HG03064 (cell line): ENCODE results near the gene CXorf49.
"Not testable (repeated sequence)": the region's sequence is repeated elsewhere in the genome, so short reads cannot be mapped to it uniquely, and the experiment has no call there.

ENCODE experiments used
- ATAC-seq: cut with Tn5 transposase; IDR thresholded peaks from one replicate; pipeline ENCODE4 v1.9.1; 2021; ENCODE audit warnings: low read depth; ENCODE audit not compliant: unreplicated experiment

The CXorf49 gene

DNA sequence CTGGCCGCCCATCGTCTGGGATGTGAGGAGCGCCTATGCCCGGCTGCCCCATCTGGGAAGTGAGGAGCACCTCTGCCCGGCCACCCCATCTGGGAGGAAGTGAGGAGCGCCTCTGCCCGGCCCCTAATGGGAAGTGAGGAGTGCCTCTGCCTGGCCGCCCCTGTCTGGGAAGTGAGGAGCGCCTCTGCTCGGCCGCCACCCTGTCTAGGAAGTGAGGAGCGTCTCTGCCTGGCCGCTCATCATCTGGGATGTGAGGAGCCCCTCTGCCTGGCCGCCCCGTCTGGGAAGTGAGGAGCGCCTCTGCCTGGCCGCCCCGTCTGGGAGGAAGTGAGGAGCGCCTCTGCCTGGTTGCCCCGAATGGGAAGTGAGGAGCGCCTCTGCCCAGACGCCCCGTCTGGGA, 42.4 kb downstream of the CXorf49 start:
- not testable (repeated sequence) for ATAC-seq

DNA sequence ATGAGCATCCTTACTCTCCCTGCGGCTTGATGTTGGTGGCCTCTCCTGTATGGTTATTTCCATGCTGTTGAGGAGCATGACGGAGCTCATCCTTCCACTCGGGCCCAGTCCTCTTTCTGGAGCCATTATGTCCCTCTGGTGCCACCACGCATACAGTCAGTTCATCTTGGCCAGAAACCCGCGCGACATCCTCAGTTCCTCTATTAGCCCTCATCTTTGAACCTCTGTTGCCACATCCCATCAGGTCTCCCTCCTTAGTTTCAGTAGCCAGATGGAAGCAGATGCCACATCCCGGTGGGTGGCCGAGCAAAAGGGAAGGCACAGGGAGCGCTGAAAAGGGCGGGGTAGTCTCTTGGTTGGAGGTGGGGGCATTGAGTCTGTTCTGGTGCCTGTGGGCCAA, 46.1 kb downstream of the CXorf49 start:
- ATAC-seq = no peak

DNA sequence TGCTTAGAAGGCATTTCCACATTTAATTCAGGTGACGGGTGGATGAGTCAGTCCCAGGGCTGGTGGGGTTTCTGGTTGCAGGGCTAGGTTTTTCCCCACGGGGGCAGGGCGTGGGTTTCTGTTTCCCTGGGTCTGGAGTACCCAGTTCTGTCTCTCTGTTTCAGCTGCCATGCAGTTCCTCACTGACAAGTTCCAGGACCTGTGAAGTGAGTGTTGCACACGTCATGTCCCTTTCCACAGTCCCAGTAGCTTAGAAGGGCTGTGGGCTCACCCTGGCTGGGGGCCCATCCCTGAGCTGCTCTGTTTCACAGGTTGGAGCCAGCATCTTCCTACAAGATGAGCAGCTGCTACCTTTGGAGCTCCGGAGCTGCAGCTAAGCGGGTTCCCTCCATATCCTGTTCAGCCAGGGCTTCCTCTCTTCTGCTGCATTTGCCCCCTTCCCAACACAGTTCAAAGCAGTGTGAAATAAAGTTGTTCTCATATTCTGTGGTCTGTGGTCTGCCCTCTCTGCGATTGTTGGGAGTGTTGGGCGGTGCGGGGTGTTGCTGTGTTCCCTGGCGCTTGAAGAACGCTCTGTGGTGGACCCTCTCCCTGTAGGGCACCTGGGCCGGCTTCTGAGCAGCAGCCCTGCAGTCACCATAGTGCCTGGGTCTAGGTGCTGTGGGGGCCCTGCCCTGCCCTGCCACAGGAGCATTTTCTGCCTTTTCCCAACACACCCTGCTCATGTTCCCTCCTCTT, 46.9 kb downstream of the CXorf49 start:
- ATAC-seq = no peak

DNA sequence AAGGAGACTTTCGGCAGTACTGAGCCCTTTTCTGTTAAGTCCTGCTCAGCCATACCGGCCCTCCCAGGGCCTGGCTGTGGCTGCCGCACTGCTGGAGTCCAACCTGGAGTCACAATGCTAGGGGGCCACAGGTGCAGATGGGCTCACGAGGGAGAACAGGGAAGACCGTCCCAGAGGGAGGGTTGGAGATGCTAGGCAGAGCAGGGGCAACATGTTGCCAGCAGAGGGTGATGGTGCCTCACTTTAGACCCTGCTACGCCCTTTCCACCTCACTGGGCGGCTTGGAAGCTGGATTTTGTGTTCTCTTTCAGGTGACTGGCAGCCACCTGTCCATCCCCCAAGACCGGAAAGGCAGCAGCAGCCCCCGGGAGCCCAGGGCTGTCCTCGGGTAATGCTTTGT, 48.1 kb downstream of the CXorf49 start:
- ATAC-seq = not testable (repeated sequence)

GRCh38 chrX:71669492-71669891, 48.6 kb downstream of the CXorf49 start:
- no peak for ATAC-seq

- no peak for ATAC-seq
These were observed 49.9 kb downstream of the CXorf49 start for GRCh38 chrX:71668248-71668595.

DNA sequence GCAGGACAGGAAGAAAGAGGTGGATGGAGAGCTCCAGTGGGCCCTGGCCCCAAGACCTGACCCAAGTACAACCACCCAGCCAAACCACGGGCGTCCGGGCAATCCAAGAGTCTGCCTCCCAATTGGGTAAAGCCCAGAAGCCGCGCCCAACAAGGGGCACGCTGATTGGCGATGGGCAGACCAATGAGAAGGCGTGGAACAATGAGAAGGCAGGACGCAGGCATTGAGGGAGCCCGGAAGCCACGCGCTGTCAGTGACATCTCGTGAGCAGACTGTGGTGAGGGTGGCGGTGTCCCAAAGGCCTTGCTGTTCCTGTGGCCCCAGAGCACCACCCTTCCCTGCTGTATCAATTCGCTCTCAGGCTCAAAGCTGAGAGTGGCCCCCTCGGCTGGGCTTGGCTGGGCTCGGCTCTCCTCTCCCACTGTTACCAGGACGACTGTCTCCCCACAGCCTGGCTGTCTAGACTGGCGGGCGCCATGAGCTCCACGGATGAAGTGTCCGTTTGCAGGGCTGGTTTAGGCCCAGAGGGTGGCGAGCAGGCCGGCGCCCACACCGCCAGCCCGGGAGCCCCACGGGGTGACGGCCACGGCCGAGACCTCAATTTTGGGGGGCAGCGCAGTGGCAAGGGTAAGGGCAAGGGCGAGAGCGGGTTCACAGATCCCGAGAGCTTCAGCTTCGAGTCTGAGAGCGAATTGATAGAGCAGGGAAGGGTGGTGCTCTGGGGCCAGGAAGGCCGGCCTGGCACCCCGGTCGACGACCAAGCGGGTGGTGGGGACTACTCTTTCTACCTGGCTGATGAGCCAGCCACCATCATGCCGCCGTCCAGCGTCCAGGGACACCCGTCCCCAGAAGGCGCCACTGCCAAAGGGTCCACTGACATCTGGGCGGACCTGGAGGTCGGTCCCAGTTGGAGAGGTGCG, 50.5 kb downstream of the CXorf49 start, which contains the start of gene LOC101059915:
Gene LOC101059915, plus strand, starts transcription at position 219 of the 920 bp plus-strand sequence.
- no peak for ATAC-seq

GRCh38 chrX:71666240-71667223, 51.6 kb downstream of the CXorf49 start:
- no peak for ATAC-seq

DNA sequence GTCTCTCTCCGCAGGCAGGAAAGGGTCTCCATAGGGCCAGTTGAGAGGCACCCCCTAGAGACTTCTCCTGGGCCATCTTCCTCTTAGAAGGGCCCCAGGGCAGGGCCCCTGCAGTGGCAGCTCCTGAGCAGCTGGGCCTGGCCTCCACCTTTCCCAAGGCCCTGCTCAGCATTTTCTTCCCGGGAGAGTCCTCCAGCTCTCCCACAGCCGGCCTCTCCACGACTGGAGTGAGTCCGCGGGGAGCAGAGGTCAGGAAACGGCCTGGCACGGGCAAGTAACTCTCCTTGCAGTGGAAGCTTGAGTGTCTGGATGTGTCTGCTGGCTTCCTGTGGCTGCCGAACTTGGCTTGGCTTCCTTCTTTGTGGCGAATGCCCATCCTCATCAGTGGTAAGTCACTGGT, 52.3 kb downstream of the CXorf49 start:
- no peak for ATAC-seq

DNA sequence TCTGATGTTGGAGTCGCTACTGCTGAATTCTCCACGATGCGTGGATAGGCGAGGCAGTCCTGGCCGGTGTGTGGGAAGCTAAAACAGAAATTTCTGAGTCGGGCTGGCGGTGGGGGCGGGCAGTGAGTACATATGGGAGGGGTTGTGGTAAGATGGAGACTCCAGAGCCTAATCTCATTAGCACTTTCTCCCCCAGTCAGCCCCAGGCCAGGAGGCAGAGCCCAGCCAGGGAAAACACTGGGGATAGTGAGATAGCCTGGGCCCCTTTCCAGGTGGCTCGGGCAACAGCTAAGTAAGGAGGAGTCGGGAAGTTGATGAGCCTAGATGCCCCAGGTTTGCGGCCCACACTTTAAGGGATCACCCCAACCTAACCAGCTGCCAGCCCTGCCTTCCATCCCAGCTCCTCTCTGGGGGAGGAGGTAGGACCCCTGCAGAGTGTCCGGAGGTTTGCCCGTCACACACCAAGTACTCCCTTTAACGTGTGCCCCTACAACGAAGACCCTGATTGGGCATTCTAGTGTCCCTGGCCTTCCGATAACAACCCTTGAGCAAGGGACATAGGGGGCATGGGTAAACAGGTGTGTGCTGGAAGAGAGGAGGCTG, 53.1 kb downstream of the CXorf49 start:
- ATAC-seq = no peak
